Left ventricle myocardium superior (tissue), 1 donor: Measurements from ENCODE around the gene FAM20C. TPM values are rescaled to one million over a fixed set of nuclear protein-coding genes. Genes with fewer than 3 reads are reported as not detected.

Experiments used
- ATAC-seq: fragments of 200-7000 bp; cut with Tn5 transposase; one replicate; pipeline ENCODE4 v1.9.1; 2020; ENCODE audit warnings: mild to moderate bottlenecking, moderate library complexity
- DNase-seq: peaks from one replicate; pipeline ENCODE4 v3.0.0-alpha.2; 2020
- intact Hi-C: fragments of 100-400 bp; cut with micrococcal nuclease; formaldehyde crosslinking; loops from one replicate; pipeline ENCODE4 v1.11.0; 2022
- total RNA-seq: library from RNA; stranded (reverse); fragmentation: NEBNext Ultra II Directional; extraction: Animal tissue kit (Norgen Biotek cat#: 25700); gene quantifications from one replicate; pipeline ENCODE4 v1.2.1, GENCODE V29; 2021
- donor health status: DM: no; HTN: yes; CAD: no; lungs with severe emphysema.

Gene FAM20C
- total RNA-seq, 1 donor from 2014 or later: 23.8 TPM

DNA sequence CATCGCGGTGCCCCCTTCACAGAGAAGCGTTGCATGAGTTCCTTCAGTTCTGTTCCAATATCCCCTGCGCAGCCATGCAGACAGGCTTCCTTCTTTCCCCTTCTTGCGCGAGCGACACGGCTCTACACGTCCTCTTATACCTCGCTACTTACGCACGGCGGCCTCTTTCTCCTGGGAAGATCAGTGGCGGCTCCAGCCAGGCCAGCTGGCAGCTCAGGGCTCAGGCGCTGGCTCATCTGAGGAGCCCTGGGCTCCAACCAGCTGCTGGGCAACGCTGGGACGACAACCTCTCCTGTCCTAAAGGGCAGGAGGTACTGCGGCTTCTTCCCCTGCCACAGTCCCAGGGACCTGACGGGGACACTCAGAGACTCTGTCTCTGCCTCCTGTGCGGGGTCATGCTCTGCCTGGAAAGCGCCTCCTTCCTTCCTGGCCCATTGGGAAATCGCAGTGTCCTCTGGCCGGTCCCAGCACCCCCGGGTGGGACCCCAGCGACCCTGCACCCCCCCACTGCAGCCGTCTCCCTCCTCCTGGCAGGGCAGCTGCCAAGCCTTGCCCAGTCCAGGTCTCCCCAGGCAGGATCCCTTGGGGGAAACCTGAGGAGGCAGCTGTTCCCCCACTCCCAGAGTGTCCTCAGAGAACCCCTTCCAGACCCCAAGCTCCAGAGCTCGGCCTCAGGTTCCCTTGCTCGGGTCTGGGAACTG lies 5.0 kb upstream of the FAM20C start:
- ATAC-seq (no peak), DNase-seq (no peak)
- intact Hi-C loops: no loop called here

DNA sequence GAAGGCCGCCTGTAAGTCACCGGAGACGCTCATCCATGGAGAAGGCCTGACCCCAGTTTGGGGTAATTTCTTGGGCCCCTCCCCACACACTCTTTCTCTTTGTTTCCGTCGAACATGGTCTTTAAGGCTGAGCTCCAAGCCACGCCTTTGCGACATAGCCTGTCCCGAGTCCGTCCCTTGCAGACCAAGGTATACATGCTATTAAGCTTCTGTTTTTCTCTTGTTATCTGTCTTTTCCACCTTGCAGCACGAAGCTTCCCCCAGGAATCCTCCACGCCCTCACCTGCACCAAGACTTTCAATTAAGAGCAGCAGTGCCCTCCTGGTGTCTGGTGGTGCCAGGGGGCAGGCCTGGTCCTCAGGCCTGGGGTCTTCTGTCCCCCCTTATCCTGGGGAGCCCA lies 4.2 kb upstream of the FAM20C start:
- DNase-seq (no peak), ATAC-seq (no peak)
- intact Hi-C loops: no loop called here

DNA sequence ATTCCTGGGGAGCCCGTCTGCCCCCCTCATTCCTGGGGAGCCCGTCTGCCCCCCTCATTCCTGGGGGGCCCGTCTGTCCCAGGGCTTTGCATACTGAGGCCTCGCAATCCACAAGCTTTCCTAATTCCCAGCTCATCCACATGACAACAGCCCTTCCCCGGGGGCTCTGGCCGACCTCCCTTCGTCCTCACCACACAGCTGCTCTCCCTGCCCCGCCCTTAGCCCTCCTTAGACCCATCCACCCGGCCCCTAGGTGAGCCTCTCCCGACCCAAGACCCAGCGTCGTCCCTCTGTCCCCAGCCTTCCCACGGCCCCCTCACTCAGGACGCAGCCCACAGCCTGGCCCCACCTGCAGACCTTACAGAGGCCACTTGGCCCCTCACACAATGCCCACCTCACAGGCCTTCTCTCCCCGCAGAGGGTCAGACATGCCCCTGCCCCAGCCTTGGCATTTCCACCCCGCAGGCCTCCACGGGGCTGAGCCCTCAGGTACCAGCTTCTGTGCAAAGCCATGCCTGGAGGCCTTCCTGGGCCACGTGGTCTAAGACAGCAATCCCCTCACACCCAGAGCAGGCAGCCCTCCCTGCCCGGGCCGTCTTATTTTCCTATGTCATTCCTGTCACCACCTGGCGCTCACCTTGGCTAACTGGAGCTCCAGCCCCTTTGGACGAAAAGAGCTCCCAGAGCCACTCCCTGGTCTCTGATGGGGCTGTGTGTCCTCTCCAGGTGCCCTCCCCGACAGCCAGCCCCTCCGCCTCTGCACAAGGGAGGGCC lies 3.5 kb upstream of the FAM20C start:
- intact Hi-C loops: no loop called here
- DNase-seq (no peak), ATAC-seq (no peak)

DNA sequence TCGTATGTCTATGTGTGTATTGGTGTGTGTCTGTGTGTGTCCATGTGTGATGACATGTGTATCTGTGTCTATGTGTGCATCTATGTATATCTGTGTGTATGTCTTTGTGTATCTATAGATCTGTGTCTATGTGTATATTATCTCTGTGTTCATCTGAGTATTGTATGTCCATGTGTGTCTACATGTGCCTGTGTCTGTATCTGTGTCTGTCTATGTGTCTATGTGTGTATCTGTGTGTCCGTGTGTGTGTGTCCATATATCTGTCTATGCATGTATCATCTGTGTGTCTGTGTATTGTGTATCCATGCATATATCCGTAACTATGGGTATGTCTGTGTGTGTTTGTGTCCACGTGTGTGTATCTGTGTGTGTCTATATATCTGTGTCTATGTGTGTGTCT lies 2.7 kb upstream of the FAM20C start:
- intact Hi-C loops: no loop called here
- no peak for DNase-seq
- no peak for ATAC-seq

DNA sequence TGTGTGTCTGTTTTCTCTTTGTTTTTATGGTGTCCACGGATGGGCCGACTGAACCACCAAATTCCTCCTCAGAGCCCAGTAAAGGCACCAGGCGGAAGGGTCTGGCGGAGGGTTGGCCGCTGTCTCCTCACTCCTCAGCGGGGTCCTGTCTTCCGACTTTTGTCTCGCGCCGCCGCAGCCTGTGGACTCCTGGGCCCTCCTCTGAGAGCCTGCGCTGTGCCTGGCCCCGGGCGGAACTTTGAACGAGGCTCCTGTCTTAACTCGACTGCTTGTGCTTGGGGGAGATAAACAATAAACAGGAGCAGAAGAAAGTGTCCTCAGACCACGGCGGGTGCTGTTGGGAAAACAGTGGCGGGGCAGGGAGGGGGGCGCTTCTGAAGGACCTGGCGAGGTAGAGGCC lies 2.2 kb upstream of the FAM20C start:
- intact Hi-C loops: no loop called here
- ATAC-seq (no peak), DNase-seq (no peak)

DNA sequence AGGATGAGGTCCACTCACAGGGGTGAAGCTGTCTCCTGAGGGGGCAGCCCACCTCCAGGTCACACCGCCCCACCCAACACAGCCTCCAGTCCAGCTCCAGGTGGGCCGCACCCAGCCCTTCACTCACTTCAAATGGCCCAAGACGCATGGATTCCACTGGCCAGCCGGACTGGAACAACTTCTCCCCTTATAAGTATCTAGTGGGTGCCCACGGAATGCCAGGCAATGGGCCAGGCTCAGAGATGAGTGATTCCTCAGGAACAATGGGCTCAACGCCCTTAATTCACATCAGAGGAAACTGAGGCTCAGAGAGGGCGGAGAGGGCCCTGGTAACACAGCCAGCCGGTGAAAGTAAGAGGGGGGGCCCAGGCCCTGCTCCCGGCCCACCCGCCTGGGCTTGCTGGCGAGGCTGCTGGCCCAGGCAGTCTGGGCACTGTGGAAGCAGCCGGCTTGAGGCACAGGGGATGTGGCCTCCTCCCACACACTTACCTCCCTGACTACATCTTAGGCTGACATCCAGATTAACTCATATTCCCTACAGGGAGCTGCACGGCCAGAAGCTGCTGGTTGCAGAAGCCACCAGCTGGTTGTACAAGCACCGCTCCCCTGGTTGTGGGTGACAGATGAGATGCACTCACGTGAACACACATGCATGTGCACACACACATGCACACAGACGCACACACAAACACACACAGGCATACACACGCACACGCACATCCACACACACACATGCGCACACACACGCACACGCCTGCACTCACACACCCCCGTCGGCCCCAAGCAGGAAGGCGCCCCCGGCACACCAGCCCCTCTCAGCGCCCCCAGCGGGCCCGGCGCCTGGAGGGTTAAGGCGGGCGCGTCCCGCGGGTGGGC lies 1.0 kb upstream of the FAM20C start:
- ATAC-seq (peak; percentile 50), DNase-seq (peak; percentile 66)
- intact Hi-C loops: no loop called here

DNA sequence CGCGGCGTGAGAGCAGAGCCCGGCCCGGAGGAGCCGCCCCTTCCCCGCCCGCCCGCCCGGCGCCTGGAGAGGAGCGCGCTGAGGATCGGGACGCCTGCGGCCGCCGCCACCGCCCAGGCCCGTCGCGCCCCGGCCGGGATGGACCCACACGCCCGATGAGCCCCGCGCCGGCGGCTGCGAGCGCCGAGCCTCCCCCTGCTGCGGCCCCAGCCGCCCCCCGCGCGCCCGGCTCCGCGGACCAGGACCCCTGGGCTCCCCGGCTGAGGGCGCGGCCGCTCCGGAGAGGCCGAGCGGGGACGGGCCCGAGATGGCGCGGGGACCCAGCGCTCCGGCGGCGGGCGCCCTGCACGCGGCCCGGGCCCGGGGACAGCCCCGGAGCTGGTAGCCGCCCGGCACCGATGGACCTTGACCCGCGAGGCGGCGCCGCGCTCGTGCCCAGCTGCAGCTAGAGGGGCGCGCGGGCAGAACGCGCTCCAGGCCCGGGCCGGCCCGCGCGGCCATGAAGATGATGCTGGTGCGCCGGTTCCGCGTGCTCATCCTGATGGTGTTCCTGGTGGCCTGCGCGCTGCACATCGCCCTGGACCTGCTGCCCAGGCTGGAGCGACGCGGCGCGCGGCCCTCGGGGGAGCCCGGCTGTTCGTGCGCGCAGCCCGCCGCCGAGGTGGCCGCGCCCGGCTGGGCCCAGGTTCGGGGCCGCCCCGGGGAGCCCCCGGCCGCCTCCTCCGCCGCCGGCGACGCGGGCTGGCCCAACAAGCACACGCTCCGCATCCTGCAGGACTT lies 520 bp downstream of the FAM20C start:
- DNase-seq: no peak
- ATAC-seq: no peak
- intact Hi-C loops: no loop called here

DNA sequence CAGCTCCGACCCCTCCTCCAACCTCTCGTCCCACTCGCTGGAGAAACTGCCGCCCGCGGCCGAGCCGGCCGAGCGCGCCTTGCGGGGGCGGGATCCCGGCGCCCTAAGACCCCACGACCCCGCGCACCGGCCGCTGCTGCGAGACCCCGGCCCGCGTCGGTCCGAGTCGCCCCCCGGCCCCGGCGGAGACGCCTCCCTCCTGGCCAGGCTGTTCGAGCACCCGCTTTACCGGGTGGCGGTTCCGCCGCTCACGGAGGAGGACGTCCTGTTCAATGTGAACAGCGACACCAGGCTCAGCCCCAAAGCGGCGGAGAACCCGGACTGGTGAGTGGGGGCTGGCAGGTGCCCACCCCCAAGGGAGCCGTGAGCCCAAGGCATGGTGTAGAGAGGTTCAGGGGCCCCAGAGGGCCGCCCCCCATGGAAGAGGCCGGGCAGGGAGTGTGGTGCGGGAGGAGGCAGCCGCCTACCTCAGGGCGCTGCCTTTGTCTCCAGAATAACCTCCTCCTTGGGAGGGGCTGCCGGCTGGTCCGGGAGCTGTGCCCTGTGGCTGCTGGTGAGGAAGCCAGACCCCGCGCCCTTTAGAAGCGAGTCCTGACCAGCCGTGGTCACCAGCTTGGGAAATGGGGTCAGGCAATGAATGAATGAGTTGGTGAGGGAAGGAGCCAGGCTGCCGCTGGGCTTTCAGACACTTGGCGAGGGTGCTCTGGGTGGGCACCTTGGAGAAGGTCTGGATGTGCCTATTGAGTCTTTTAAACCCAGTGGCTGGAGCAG lies 1.3 kb downstream of the FAM20C start:
- DNase-seq (no peak), ATAC-seq (no peak)
- intact Hi-C loops: no loop called here

DNA sequence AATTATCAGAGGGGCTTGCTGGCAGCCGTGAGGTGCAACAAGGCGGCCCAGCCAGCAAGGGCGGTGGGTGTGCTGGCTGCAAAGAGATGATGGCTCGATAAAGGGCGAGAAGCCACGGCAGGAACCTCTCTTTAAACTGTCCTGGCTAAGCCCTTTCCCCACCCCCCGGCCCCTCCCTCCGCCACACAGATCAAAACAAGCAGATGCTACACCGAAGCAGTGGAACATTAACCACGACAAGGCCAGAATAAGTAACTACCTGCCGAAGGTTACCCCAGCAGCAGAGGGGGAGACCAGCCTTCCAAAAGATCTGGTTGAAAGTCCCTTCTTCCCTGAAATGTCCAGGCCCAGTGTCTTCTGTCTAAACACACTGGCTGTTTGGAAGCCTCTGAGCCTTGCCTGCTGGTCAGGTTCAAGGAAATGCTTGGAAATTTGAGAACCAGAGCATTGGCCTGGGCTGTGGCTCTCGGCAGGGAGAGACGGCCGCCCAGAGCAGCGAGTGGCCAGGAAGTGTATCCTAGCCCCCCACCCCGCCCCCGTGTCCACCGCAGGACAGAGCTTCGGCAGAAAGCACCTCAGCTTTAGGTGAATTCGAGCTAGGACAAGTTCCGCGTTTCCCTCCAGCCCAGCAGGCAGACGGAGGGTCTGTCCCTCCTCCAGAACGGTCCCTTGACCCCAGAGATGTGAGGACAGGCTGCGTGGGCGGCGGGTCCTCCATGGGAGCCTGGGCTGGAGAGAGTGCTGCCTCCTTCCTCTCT lies 2.1 kb downstream of the FAM20C start:
- ATAC-seq: no peak
- intact Hi-C loops: no loop called here
- DNase-seq: no peak

DNA sequence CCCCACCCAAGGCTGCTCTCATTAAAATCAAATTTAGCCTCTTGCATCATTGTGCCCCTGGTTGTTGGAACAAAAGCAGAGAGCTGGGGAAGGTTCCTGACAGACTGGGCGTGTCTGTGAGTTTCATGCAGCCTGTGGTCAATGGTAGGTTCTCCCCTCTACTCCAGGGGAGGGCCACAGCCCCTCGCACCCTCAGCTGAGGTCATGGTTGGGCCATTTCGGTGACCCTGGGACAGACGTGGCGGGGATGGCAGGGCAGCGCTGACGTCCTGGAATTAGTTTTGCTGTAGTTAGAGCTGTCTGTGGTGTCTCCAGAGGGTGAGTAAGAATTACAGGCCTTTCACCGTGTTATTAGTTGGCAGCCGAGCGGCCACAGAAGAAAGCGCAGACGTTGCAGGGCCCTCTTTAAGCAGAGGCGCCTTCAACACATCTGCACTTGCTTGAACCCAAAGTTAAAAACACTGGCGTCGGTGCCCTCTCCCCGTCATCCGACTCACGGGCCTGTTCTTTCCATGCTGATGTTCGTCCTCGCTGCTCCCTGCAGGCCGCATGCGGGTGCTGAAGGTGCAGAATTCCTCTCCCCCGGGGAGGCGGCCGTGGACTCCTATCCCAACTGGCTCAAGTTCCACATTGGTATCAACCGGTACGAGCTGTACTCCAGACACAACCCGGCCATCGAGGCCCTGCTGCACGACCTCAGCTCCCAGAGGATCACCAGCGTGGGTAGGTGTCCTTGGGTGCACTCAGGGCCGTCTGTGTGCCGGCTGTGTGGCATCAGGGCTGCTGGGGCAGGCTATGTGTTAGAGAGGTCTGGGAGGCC lies 2.8 kb downstream of the FAM20C start:
- DNase-seq: no peak
- intact Hi-C loops: no loop called here
- ATAC-seq: no peak

DNA sequence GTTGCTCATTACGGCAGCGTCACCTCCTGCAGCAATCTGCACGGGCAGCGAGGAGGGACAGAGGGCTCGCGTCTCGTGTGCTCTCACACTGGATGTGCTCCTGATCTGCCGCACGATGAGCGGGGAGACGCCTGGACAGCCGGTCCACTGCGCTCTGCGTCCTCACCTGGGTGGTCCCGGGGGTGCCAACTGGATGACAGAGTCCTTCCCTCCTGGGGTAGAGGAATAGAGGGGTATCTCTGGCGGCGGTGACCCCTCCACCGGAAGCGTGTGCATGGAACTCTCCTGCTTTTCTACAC lies 3.4 kb downstream of the FAM20C start:
- DNase-seq (no peak), ATAC-seq (no peak)
- intact Hi-C loops: no loop called here

DNA sequence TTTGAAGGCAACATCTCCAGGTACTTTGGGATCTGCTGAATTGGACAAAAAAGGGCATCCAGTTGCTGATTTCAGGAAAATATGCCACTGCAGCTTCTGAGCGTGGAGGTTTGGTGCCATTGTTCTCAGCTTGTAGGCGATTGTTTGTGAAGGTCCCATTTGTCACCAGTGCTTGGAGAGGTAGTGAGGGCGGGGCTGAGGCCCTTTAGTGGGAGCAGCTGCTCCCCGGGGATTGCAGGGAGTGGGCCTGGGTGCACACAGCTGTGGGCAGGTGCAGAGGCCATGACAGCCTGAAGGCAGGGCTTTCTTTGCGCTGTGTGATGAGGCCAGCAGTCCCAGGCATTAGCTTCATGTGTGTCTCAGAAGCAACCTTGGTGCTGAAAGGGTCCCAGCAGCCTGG lies 3.9 kb downstream of the FAM20C start:
- intact Hi-C loops: no loop called here
- no peak for DNase-seq
- no peak for ATAC-seq

DNA sequence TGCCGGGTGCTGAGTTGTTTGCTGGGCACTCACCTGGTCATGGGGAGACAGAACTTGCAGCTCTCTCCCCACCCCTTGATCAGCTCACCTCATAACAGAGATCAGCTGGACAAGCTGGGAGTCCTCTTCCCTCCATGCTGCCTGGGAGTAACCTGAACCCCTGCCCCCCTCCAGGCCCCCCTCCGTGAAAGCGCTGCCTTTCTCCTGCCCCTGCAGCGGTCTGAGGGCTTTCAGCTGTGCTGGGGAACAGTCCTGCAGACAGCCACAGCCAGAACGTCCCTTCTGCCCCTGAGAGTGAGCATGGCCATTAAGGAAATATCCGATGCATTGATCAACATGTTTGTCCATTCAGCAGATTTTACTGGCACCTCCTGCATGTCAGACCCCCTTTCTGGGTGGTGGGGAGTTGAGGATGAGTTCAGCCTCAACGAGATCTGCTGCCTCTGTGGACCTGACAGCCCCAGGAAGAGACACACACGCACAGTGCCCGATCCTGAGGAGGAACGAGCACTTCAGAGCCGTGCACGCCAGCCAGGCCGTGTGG lies 4.5 kb downstream of the FAM20C start:
- DNase-seq (no peak), ATAC-seq (no peak)
- intact Hi-C loops: no loop called here

DNA sequence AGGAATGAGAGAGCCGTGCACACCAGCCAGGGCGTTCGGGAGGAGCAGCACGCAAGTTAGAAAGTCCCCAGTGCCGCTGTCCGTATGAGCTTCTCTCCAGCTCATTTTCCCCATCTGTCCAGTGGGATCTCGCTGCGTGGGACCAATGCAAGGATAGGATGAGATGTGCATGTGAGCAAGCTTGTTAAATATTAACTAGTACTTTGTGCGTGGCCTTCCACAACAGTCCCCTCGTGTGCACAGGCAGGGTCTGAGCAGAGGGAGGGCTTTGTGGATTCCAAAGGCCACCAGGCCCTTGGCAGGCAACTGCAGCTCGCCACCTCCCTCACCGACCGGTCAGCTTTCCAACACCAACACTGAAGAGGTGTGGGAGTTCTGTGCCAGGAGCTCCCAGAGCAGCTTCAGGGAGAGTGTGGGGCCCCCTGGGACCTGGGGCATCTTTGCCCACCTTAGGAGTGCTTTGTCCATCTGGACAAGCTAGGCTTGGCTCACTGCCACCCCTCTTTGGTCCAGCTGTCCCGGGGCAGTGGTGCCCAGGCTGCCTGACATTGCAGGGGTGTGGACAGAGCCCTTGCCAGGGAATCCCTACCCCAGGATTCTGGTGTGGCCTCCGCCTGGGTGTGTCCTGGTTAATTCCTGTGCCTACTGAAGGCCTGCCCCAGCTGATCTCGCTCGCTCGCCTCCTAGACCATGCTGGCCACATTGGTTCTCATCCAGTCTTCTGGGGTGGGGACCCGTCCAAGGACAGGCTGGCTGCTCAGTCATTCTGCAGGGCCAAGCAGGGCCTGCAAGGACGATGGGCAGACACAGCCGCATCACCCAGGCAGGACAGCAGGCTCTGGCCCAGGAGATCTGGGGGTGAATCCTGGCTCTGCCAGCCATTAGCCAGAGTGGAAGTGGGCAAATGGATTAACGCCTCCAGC lies 5.3 kb downstream of the FAM20C start:
- intact Hi-C loops: no loop called here
- DNase-seq (no peak), ATAC-seq (no peak)

DNA sequence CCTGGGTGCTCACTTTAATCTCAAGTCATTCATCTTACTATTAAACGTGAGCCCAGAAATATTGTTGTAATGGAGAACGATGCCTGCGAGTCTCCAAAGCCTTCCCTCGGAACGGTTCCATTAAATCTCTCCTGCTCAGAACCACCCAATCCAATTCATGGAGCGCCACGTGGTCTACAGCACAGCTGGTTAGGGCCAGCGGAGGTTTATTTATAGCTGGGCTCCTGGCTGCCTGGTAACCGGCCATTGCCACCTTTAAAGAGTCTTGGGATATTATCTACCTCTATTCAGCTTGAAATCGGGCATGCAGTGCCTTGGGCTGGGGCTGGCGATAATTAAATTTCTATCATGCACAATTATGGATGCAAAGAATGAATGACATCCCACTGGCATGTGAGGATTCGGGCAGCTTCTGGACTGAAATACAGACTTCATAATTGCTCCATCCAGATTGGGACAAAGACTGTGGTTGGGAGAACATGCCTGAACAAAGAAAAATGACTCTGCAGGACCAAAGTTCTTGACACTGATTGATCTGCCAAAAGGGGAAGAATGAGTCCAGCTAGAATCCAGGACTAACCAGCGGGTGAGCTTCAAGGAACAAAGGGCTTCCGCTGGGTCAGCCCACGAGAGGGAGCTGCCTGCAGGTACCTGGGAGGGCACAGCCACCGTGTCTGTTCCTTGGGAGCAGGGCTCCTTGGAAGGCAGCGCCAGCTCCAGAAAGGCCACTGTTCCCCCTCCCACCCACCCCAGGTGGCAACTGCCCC lies 7.3 kb downstream of the FAM20C start:
- peak; percentile 75 for ATAC-seq
- intact Hi-C loops: no loop called here
- no peak for DNase-seq
